ENCODE measurements around the gene CFL2.

- TF ChIP-seq, protein P1, sequence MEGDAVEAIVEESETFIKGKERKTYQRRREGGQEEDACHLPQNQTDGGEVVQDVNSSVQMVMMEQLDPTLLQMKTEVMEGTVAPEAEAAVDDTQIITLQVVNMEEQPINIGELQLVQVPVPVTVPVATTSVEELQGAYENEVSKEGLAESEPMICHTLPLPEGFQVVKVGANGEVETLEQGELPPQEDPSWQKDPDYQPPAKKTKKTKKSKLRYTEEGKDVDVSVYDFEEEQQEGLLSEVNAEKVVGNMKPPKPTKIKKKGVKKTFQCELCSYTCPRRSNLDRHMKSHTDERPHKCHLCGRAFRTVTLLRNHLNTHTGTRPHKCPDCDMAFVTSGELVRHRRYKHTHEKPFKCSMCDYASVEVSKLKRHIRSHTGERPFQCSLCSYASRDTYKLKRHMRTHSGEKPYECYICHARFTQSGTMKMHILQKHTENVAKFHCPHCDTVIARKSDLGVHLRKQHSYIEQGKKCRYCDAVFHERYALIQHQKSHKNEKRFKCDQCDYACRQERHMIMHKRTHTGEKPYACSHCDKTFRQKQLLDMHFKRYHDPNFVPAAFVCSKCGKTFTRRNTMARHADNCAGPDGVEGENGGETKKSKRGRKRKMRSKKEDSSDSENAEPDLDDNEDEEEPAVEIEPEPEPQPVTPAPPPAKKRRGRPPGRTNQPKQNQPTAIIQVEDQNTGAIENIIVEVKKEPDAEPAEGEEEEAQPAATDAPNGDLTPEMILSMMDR (IDR thresholded peaks at IDR 0.05): no peak
- no peak for TF ChIP-seq POLR2A (IDR thresholded peaks at IDR 0.05)
Measured at GRCh38 chr14:34678306-34678705, 36.1 kb downstream of the CFL2 start.

All from ovary (tissue), 3 donors.